ENCODE data around the gene NLRP9.

NLRP9 gene

DNA sequence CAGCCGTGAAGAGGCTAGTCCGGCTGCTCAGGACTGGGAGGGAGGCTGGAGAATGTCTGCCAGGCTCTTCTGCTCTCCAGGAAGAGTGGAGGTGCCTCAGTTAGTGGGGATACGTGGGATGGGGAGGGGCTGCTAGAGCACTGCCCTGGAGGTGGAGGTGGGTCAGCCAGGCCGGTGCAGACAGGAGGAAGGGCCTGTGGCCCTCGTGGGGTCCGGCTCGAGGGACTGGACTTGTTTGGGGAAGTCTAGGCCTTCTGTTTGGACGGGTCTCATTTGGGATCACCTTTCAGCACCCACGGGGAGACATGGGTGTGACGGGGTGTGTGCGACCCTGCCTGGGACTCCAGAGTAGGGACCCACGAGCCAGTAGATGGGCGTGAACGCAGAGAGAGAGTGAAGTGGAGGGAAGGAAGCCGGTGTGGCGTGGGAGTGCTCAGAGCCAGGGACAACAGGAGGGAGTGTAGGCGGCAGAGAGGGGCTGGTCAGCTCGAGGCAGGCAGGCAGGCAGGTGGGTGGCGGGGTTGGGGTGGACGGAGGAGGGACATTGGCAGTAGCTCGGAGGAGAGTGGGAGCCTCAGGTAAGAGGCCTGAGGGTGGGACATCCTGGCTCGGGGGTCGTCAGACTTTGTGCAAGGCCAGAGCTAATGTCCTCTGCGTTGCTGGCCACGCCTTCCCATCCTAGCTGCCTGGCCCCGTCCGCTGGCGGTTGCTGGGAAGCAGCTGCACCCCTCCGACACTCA is 51.7 kb downstream of the NLRP9 start:
- DNase-seq: no peak

DNA sequence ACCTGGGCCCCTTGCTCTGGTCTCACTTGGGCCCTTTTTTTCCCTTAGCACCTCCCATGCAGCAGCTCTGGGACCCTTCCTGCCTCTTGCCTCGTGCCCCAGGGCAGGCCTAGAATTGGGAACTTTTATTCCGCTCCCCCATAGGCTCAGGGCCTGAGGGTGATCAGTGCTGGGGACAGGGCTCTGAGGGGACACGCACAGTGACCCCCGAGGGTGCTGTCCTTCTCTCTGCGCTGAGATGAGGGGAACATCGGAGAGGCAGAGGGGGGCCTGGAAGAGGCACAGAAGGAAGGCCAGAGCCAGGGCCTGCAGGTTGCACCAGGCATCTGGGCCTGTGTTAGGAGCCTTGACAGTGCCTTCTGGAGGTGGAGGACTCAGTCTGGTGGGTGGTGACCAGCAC is 52.4 kb downstream of the NLRP9 start:
- no peak for DNase-seq

DNA sequence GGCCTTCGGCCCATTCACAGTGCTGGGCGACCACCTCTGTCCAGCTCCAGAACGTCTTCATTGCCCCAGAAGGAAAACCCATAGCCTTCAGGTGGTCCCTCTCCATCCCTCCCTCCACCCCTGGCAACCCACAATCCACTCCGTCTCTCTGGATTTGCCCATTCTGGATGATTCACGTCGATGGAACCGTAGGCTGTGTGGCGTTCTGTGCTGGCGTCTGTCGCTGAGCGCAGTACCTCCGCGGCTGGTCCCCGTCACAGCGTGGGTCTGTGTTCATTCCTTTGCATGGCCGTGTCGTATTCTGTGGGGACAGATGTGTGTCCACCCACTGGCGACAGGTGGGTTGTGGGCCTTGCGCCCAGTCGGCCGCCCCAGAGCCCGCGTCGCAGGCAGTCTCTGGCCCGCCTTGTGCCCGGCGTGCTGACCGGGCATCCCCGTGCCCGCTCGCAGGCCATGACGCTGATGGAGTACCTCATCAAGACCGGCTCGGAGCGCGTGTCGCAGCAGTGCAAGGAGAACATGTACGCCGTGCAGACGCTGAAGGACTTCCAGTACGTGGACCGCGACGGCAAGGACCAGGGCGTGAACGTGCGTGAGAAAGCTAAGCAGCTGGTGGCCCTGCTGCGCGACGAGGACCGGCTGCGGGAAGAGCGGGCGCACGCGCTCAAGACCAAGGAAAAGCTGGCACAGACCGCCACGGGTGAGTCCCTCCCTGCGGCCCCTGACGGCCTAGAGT is 53.1 kb downstream of the NLRP9 start:
- no peak for DNase-seq

DNA sequence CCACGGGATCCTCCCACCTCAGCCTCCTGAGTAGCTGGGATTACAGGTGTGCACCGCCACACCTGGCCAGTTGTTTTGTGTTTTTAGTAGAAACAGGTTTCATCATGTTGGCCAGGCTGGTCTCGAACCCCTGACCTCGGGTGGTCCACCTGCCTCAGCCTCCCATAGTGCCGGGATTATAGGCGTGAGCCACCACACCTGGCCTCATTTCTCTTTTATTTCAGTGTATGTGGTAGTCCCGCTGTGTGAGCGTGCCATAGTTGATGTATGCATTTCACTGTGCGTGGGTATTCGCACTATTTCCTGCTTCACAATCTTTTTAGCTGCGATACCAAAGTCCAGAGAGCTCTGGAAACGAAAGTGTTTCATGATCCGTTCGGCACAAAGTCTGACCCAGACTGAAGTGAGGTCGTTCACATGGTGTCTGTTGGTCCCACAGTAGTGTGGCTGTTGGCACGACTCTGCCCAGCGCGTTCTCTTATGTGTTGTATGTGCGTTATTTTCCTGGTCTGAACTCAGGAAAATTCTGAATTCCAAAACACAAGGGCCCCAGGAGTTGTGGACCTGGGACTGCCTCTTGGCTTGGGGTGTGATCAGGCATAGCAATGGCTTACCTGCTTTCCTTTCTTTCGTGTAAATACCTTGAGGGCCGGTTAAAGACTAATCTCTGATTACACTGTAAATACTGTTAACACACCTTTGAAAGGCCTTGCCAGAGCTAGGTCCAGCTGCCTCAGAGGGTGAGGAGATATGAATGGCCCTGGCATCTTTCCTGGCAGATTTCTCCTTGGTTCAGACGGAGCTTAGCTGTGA is 54.5 kb downstream of the NLRP9 start:
- no peak for DNase-seq

DNA sequence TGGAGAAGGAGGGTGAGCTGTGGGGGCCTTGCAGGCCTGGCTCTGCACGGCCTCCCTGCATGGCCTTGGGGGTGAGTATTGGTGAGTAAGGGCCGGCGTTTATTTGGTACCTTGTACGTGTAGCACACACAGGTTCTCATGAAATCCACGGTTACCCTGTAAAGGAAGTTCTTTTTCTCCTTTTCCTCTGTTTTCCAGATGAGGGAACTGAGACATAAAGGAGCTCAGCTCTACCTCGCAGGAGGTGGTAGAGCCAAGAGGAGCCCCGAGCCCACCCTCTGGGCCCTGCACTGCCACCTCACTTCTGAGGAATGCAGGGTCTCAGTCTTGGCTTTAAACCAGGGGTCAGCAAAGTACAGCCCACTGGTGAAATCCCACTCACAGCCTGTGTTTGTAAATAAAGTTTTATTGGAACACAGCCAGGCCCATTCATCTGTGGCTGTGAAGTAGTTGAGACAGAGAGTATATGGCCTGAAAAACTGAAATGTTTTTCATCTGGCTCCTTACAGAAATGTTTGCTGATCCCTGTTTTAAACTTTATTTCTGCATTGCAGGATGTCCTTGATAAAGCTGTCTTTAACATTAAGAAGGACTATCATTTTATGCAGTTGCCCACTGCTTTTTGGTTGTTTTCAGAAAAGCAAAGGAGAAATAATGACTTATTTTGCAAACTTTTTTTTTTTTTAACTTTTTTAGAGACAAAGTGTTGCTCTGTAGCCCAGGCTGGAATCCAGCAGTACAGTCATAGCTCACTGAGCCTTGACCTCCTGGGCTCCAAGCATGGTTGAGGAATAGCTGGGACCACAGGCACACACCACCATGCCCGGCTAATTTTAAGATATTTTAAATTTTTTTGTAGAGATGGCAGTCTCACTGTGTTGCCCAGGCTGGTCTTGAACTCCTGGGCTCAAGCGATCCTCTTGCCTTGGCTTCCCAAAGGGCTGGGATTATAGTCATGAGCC is 56.8 kb downstream of the NLRP9 start:
- DNase-seq: no peak

DNA sequence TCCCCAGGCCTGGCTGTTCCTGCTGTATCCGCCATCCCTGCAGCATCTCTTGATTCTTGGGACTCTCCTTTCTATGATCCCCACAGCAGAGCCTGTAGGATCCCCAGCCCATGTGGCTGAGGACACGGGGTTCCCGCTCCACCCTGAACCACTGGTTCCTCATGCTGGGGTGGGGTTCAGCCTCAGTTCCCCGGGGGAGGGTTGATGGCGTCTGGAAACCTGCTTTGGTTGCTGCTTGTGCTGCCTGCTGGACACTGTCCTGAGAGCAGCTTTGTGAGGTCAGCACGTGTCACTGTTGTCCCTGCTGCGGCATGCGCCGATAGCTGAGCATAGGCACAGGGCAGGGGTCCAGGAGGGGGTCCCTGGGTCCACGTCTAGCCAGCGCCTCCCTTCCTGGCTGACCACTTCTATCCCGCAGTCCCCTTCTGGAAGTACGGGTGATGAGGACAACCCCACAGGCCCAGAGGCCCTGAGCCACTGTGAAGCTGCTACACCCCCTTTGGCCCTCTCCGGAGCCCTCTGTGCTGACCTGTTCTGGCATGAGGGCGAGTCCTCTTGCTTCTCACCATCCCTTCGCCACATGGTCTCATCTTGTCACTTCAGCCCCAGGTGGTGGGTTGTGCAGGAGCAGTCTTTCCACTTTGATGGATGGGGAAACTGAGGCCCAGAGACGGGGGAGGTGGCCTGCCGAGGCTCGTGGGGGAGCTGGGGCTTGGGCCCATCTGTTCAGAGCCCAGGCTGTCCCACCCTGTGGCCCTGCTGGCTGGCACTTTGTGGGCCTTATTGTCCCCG is 57.7 kb downstream of the NLRP9 start:
- no peak for DNase-seq

DNA sequence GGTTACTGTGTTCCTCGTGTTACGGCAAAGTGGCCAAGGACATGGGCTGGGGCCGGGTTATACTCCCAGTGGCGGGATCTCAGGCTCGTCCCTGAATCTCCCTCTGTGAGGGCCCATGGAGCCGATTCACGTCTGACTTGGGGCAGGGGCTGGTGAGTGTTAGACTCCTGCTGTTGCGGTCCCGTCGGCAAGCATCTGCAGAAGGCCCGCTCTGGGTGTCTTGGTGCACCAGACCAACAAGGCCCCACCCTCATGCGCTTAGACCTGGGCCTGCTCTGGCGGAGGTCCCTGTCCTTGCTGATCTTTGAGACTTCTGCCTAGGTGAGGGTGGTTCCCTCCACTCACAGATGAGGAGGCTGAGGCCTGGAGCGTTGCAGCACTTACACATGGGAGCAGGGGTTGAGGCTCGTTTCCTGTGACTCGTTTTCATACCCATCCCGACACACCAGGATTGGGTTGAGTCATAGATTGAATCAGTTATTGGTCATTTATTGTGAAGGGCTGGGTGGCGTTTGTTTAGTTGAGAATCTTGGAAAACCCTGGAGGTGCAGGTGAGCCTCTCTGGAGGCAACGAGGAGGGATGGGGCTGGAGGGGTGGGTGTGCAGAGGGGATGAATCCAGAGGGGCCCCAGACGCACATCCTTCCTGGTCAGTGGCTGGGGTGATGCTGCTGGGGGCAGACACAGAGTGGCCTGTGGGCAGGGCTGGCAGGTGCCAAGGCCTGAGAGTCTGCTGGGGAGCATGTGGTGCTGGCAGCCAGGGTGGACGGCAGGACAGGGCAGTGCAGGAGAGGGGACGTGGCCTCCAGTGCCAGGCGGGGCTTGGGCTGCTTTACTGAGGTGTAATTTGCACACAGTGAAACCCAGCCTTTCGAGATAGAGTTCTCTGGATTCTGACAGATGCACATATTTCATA is 58.6 kb downstream of the NLRP9 start:
- DNase-seq: no peak

DNA sequence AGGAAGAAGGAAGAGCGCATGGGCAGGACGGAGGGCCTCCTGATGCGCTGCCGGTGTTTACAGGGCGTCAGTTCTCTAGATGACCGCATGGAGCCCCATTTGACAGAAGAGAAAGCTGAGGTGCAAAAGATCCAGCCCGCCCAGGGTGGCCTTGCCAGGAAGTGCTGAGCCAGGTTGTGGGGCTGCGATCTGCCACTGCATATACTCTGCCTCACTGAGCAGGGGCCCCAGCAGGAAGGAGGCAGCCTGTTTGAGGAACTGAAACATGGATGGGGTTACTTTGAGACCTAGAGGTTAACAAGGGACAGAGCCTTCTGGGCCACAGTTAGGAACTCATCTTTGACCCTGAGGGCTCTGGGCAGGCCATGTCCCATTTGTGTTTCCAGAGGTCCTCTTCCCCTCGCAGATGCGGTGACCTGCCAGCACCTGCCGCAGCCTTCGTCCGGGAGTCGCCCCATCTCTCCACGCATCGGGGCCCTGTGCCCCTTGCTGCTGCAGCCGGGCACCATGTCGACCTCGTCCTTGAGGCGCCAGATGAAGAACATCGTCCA is 60.0 kb downstream of the NLRP9 start:
- no peak for DNase-seq

DNA sequence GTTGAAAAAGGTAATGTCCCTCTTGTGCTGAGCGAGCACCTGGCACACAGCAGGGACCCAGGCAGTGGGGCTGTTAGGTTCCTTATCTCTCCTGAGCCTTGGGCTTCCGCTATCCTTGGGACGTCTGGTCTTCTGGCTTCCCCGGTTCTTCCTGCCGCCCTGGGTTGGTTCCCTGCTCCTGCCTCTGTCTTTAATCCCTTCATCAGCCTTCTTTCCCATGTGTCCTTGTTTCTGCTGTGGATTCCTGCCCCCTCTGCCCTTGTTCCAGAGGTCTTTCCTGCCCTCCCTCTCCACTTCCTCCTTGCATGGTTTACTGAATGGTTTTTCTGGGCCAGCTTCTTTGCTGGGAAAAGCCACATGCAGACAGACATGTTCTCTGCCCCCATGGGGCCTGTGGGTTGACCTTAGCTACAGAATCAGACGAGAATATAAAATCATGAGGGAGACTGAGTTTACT is 60.6 kb downstream of the NLRP9 start:
- DNase-seq: no peak

DNA sequence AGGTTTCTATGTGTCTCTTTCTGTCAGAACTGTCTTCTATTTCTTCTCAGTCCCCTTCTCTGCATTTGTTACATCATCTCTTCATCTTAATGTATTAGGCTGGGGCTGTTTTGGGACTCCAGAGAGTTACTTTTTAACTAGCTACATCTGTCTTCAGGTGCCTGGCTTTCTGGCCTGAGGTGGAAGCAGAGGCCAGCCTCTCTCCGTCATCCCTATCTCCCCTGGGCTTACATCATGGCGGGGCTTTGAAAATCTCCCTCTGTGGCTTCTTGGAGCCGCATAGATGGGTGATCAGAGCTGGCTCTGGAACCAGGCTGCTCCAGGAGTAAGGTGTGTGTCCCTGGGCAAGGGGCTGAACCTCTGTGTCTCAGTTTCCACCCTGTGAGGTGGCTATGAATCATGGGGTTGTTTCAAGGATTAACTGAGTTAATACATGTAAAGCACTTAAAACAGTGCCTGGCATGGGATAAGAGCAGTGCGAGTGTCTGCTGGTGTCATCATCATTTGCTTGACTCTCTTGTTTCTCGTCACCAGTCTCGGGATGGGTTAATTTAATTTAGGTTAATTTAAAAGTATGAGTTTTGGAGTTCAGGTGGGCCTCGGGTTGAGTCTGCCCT is 61.2 kb downstream of the NLRP9 start:
- DNase-seq: no peak

DNA sequence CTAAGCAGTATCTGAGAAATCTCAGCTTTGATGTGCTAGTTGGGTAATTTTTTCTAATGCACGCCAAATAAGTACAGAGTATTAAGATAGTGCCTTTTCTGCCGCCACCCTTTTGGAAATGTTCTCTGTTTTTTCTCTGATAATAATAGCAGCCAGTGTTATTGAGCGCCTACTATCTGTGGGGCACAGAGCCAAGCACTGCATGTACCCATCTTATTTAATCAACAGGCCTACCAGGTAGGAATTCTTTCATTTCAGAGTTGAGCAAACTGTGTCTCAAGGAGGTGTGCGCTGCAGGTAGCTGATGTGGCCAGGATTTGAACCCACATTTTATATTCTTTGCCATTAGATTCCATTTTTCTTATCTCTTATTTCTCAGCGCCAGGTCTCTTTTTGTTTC is 61.8 kb downstream of the NLRP9 start:
- DNase-seq: no peak

DNA sequence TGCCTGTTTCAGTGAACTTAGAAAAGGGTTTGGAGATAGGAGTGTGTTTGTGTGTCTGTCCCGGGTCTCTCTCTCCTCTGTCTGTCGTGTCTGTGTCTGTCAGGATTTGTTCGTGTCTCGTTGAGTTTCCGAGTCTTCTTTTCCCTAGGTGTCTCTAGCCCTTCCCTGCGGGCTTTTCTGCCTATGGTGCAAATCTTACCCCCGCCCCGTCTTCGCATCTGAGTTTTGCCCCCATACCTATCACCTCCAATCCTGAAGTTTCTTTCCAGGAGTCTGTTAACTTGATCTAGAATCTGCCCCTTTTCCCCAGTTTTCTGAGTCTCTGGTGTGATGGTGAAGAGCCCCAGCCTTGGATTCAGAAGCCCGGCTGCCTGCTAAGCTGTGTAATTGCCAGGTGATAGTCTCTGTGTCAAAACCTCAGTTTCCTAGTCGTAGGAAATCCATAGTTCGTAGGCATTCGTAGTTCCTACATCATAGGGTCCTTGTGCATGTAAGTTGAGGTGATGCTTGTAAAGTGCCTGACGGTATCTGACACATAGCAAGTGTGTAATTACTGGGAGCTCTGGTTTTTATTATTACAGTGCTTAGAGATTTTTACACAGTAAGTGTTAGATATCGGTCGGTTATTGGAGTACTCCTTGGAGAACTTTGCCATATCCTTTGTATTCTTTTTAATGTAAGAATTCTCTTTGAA is 62.4 kb downstream of the NLRP9 start:
- DNase-seq: no peak

DNA sequence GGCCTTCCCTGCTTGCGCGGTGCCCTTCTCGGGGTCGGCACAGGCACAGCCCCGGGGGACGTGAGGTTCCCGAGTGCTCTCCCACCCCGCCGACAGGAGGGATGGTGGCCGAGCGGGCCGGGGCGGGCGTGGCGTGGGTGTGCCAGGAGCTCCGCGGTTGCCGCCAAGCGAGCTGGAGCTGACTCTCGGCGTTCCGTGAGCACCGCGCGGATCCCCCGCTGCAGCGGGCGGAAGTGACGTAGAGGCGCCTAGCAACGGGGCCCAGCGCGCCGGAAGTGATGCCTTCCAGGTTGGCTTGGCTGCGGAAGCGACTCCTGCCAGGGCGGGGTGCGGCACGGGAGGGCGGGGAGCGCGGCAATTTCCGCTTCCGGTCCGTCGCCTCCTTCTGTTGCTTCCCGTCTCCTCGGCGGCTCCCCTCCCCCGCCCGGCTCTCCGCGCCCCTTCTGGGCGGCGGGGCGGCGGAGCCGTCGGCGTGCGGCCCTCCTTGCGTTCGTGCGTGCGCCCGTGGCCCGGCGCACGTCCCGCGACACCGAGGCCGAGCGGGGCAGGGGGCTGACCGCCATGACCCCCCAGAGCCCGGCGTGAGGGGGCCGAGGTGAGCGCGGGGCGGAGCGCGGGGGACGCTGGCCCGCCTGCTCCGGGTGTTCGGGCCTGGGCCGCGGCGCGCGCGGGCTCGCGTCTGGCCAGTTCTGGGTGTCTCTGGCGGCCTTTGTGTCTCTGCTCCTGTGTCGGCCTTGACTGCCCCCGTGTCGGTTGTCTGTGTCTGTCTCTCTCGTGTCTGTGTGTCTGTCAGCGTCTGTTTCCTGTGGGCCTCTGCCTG is 63.2 kb downstream of the NLRP9 start, which contains the start of gene EPN1:
Gene EPN1, plus strand, starts transcription at position 386 of the 820 bp plus-strand sequence. CDS start 3,402 bp downstream, outside the sequence.
- peak; percentile 54 for DNase-seq

DNA sequence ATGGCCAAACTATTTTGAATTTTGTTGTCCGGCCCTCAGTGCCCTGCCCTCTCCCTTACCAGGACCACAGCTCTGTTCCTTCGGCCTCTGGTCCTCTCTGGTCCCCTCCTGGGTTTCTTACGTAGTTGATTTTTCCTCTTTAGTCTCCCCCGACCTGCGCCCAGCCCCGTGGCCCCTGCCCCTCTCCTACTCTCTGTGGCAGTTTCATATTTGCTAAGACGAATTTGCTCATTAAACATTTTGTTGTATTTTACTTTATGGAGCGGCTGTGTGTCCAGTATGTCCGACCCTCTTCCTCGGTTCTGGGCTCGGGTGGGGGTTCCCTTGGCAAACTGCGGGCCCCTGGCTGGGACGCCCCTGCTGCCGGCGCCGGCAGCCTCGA is 63.8 kb downstream of the NLRP9 start:
- DNase-seq: no peak

DNA sequence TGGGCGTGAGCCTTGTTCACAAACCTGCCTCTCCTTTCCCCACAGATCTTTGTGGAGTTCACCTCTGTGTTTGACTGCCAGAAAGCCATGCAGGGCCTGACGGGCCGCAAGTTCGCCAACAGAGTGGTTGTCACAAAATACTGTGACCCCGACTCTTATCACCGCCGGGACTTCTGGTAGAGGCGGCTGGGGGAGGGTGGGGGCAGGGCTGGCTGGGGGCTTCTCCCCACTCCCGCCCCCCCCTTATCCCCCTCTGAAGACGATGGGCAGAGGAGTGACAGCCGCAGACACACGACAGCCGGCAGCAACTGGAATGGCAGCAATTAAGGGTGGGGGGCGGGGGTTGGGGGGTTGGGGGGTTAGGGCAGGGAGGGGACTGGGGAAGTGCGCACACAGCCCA is 64.3 kb downstream of the NLRP9 start:
- DNase-seq: no peak

DNA sequence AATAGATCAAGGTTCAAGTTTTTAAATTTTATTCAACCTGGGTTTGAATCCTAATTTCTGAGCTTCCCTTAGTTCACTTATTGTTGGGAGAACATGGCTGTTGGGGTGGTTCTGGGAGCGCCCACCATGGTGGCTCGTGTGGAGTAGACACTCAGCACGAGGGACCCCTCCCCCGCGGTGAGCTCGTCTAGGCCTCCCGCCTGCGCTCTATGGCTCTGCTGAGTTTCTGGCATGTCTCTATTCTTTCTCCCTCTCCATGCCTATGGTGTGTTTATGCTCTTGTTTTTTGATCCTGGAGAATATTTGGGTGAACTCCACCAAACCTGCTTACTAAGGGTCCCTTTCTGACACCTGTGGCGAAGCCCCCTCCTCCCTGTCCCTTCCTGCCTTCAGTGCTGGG is 64.7 kb downstream of the NLRP9 start:
- DNase-seq: no peak

DNA sequence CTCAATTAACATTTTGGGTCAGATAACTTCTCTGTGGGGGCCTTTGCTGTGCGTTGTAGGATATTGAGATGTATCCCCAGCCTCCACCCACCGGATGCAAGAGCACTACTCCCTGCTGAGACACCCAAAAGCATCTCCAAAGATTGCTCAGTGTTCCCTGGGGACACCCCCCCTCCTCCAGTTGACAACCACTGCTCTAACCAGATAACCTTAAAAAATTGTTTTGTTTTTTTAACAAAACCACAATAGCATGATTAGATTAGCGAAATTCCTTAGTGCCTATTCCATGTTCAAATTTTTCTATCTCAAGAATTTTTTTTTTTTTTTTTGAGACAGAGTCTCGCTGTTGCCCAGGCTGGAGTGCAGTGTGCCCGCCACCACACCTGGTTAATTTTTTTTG is 65.8 kb downstream of the NLRP9 start:
- no peak for DNase-seq

DNA sequence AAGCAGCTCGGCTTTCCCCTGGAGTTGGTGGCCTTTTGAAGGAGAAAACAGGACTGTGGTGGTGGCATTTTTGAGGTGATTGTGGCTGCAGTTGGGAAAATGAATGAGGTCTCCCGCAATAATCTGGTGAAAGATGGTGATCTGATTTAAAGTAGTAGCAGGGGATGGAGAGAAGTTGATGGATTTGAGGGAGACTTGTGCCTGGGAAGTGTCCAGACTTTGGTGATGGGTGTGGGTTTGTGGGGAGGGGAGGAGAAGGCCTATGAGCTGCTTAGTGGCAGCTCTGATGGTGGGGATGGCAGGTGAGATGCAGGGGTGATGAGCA is 67.2 kb downstream of the NLRP9 start:
- no peak for DNase-seq

Measured in NCI-H1417 treated with DMSO at 0.1 percent for 48 hours (cell line).